SK-N-SH treated with all-trans-retinoic acid at 6 μM for 48 hours (cell line): Measurements from ENCODE around the gene RAB35.
"Not testable (repeated sequence)": the region's sequence is repeated elsewhere in the genome, so short reads cannot be mapped to it uniquely, and the experiment has no call there.

Experiments used
- ATAC-seq: fragments of 200-7000 bp; cut with Tn5 transposase; 3 replicates; pipeline ENCODE4 v1.9.1; 2020; ENCODE audit warnings: mild to moderate bottlenecking, moderate library complexity
- ARNTL ChIP-seq: fragments of 450-650 bp; formaldehyde crosslinking; IDR thresholded peaks from 2 replicates; pipeline ENCODE4 v1.5.0; 2020; ENCODE audit warnings: low read depth, mild to moderate bottlenecking, moderate library complexity, borderline replicate concordance
- CREB5 ChIP-seq: fragments of 250-450 bp; sonication (Bioruptor Pico); IDR thresholded peaks from 2 replicates; pipeline ENCODE4 v1.5.1; 2020; ENCODE audit warnings: low read depth, mild to moderate bottlenecking, moderate library complexity
- CSDC2 ChIP-seq: fragments of 250-450 bp; sonication (Bioruptor Pico); IDR thresholded peaks from 2 replicates; pipeline ENCODE4 v1.5.0; 2020; ENCODE audit warnings: mild to moderate bottlenecking, moderate library complexity
- ESRRG ChIP-seq: fragments of 250-450 bp; sonication (Bioruptor Pico); IDR thresholded peaks from 2 replicates; pipeline ENCODE4 v1.6.1; 2021; ENCODE audit warnings: mild to moderate bottlenecking
- GLIS3 ChIP-seq: fragments of 250-450 bp; sonication (Bioruptor Pico); IDR thresholded peaks from 2 replicates; pipeline ENCODE4 v1.5.0; 2020; ENCODE audit warnings: mild to moderate bottlenecking, moderate library complexity
- ISL1 ChIP-seq: fragments of 250-450 bp; sonication (Bioruptor Pico); IDR thresholded peaks from 2 replicates; pipeline ENCODE4 v2.1.2; 2022; ENCODE audit warnings: mild to moderate bottlenecking, moderate library complexity
- OSR1 ChIP-seq: fragments of 250-450 bp; sonication (Bioruptor Pico); IDR thresholded peaks from 2 replicates; pipeline ENCODE4 v1.8.0; 2022; ENCODE audit warnings: moderate library complexity, mild to moderate bottlenecking, inconsistent platforms
- POU6F1 ChIP-seq: fragments of 250-450 bp; sonication (Bioruptor Pico); IDR thresholded peaks from 2 replicates; pipeline ENCODE4 v1.8.0; 2021; ENCODE audit warnings: low read depth, mild to moderate bottlenecking, moderate library complexity, borderline replicate concordance
- PPARA ChIP-seq: fragments of 250-450 bp; sonication (Bioruptor Pico); IDR thresholded peaks from 2 replicates; pipeline ENCODE4 v1.5.0; 2020; ENCODE audit warnings: mild to moderate bottlenecking, borderline replicate concordance
- RARB ChIP-seq: fragments of 250-450 bp; sonication (Bioruptor Pico); IDR thresholded peaks from 2 replicates; pipeline ENCODE4 v1.8.0; 2021; ENCODE audit warnings: mild to moderate bottlenecking, moderate library complexity
- TCF4 ChIP-seq: fragments of 250-450 bp; sonication (Bioruptor Pico); IDR thresholded peaks from 2 replicates; pipeline ENCODE4 v1.8.0; 2021; ENCODE audit warnings: mild to moderate bottlenecking, moderate library complexity, borderline replicate concordance
- TOX ChIP-seq: fragments of 250-450 bp; sonication (Bioruptor Pico); IDR thresholded peaks from 2 replicates; pipeline ENCODE4 v1.8.0; 2021; ENCODE audit warnings: mild to moderate bottlenecking, moderate library complexity, borderline replicate concordance
- TSHZ2 ChIP-seq: fragments of 250-450 bp; sonication (Bioruptor Pico); IDR thresholded peaks from 2 replicates; pipeline ENCODE4 v1.5.0; 2020; ENCODE audit warnings: mild to moderate bottlenecking, moderate library complexity
- ZC3H10 ChIP-seq: fragments of 250-450 bp; sonication (Bioruptor Pico); IDR thresholded peaks from 2 replicates; pipeline ENCODE4 v1.5.1; 2021; ENCODE audit warnings: mild to moderate bottlenecking, moderate library complexity
- ZFP30 ChIP-seq: fragments of 450-650 bp; formaldehyde crosslinking; IDR thresholded peaks from 2 replicates; pipeline ENCODE4 v1.5.0; 2022; ENCODE audit warnings: mild to moderate bottlenecking, moderate library complexity
- ZNF565 ChIP-seq: fragments of 450-650 bp; formaldehyde crosslinking; conservative IDR thresholded peaks from 2 replicates; pipeline ENCODE4 v1.5.0; 2020; ENCODE audit warnings: low read depth, mild to moderate bottlenecking, moderate library complexity
- ZNF70 ChIP-seq: fragments of 450-650 bp; formaldehyde crosslinking; IDR thresholded peaks from 2 replicates; pipeline ENCODE4 v1.5.0; 2020; ENCODE audit warnings: mild to moderate bottlenecking, moderate library complexity
- ZNF8 ChIP-seq: fragments of 450-650 bp; formaldehyde crosslinking; IDR thresholded peaks from 2 replicates; pipeline ENCODE4 v1.5.0; 2020; ENCODE audit warnings: mild to moderate bottlenecking, moderate library complexity
- TF ChIP-seq, protein P1 (sequence below): fragments of 250-450 bp; sonication (Bioruptor Pico); IDR thresholded peaks from 2 replicates; pipeline ENCODE4 v1.8.0; 2020; ENCODE audit warnings: mild to moderate bottlenecking, moderate library complexity, borderline replicate concordance

The RAB35 gene

GRCh38 chr12:120048263-120048662, 68.3 kb downstream of the RAB35 start:
- ATAC-seq: no peak
- TF ChIP-seq GLIS3 (CRISPR knock-in tag): no peak
- no peak for TF ChIP-seq ZFP30
- no peak for TF ChIP-seq ZNF70
- no peak for TF ChIP-seq CSDC2 (CRISPR knock-in tag)
- TF ChIP-seq ISL1: no peak
- TF ChIP-seq PPARA: no peak
- no peak for TF ChIP-seq TSHZ2
- TF ChIP-seq RARB: no peak
- TF ChIP-seq ARNTL (CRISPR knock-in tag): no peak

DNA sequence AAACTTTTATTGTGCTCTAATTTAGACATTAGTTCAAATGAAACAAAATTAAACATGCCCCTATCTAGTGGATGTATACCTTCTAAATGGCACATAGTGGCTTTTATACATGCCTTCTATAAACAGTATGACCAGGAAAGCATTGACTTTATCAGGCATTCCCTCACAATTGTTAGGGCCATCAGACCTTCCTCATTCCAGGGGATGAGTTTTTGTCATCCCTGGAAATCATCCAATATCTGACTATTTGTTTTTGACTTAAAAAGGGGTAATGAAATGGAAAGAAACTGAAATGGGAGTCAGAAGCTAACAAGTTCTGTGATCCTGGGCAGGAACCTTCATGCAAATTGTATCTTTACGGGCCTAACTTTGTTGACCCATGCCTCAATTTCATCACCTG, 69.5 kb downstream of the RAB35 start:
- ATAC-seq: no peak
- TF ChIP-seq ESRRG: no peak
- no peak for TF ChIP-seq ZC3H10 (CRISPR knock-in tag)
- TF ChIP-seq TOX: no peak
- no peak for TF ChIP-seq ARNTL (CRISPR knock-in tag)
- TF ChIP-seq POU6F1 (CRISPR knock-in tag): no peak
- no peak for TF ChIP-seq CREB5 (CRISPR knock-in tag)
- TF ChIP-seq ZFP30: no peak
- no peak for TF ChIP-seq ZNF70
- no peak for TF ChIP-seq OSR1 (CRISPR knock-in tag)
- TF ChIP-seq, protein P1, sequence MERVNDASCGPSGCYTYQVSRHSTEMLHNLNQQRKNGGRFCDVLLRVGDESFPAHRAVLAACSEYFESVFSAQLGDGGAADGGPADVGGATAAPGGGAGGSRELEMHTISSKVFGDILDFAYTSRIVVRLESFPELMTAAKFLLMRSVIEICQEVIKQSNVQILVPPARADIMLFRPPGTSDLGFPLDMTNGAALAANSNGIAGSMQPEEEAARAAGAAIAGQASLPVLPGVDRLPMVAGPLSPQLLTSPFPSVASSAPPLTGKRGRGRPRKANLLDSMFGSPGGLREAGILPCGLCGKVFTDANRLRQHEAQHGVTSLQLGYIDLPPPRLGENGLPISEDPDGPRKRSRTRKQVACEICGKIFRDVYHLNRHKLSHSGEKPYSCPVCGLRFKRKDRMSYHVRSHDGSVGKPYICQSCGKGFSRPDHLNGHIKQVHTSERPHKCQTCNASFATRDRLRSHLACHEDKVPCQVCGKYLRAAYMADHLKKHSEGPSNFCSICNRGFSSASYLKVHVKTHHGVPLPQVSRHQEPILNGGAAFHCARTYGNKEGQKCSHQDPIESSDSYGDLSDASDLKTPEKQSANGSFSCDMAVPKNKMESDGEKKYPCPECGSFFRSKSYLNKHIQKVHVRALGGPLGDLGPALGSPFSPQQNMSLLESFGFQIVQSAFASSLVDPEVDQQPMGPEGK (CRISPR knock-in tag): no peak
- no peak for TF ChIP-seq ZNF8 (CRISPR knock-in tag)
- TF ChIP-seq PPARA: no peak
- no peak for TF ChIP-seq ZNF565
- TF ChIP-seq TCF4 (CRISPR knock-in tag): no peak
- no peak for TF ChIP-seq CSDC2 (CRISPR knock-in tag)
- no peak for TF ChIP-seq GLIS3 (CRISPR knock-in tag)
- TF ChIP-seq RARB: no peak

DNA sequence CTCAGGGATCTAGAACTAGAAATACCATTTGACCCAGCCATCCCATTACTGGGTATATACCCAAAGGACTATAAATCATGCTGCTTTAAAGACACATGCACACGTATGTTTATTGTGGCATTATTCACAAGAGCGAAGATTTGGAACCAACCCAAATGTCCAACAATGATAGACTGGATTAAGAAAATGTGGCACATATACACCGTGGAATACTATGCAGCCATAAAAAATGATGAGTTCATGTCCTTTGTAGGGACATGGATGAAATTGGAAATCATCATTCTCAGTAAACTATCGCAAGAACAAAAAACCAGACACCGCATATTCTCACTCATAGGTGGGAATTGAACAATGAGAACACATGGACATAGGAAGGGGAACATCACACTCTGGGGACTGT, 71.2 kb downstream of the RAB35 start:
- not testable (repeated sequence) for ATAC-seq
